Kidney tubule cell (primary cell): ENCODE data around the gene BDKRB2.

Experiments used
- DNase-seq: peaks from one replicate; pipeline ENCODE4 v3.0.0-alpha.2; 2018; ENCODE audit warnings: low spot score

The BDKRB2 gene

DNA sequence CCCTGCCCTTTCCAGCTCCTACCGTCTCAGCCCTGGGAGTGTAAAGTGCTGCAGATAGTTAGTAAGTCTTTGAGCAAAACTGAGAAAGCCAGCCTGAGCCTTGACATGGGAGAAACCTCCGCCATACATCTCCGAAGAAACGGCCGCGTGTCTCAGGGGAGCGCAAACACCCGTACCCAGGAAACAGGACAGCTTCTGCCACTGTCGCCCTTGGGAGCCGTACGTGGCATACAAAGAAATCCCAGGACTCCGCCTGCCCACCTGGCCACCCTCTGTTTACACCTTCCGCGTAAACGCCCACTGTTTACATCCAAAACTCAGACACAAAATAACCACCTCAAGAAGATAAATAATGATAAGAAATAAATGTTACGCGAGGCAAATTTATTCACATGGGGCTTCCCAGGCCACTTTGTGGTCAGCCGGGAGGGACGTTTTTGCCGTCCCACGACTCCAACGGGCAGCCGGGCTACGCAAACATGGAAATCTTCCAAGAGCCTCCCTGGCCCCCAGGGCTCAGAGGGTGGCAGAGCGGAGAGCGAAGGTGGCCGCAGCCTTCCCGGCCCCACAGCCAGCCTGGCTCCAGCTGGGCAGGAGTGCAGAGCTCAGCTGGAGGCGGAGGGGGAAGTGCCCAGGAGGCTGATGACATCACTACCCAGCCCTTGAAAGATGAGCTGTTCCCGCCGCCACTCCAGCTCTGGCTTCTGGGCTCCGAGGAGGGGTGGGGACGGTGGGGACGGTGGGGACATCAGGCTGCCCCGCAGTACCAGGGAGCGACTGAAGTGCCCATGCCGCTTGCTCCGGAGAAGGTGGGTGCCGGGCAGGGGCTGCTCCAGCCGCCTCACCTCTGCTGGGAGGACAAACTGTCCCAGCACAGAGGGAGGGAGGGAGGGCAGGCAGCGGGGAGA lies at the start of gene BDKRB2:
Gene BDKRB2 (plus strand): TSS at position 689 of the 908 bp plus-strand sequence. CDS start 32,269 bp downstream, outside the sequence.
- peak; percentile 92 for DNase-seq

- no peak for DNase-seq
Measured at GRCh38 chr14:96154900-96155299, 49.7 kb upstream of the BDKRB2 start.

- no peak for DNase-seq
Measured at GRCh38 chr14:96156804-96157760, 47.6 kb upstream of the BDKRB2 start.

DNA sequence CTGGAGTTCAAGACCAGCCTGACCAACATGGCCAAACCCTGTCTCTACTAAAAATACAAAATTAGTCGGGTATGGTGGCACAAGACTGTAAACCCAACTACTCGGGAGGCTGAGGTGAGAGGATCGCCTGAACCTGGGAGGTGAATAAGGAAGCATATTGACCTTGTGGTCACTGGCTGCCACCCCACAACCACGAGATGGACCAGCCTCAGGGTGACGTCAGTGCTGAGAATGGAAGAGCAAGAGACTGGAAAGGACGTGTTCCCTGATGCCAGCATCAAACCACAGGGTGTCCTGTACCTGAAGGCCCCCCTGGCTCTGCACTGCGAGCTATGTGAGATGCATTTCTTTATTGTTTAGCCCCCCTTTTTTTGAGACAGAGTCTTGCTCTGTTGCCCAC lies 45.9 kb upstream of the BDKRB2 start:
- no peak for DNase-seq

GRCh38 chr14:96160076-96160912 lies 44.3 kb upstream of the BDKRB2 start:
- DNase-seq = no peak

DNA sequence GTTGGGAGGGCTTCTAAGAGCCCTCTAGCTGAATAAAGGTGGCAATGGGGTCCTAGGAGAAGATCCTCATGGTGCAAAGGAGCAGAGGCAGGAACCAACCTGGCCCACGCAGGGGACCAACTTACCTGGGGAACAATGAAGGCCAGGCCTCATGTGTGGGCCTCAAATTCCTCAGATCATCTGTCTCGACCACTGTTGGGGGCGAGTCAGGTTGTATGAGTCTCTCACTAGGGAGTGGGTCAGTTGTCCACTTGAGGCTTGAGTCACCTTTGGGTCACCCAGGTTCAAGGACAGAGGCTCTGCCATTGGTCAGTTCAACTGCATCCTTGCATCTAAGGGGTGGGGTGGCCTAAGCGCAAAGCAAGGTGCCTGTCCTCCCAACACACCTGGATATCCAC lies 43.7 kb upstream of the BDKRB2 start:
- no peak for DNase-seq

GRCh38 chr14:96161636-96162035 lies 43.0 kb upstream of the BDKRB2 start:
- DNase-seq = no peak

DNA sequence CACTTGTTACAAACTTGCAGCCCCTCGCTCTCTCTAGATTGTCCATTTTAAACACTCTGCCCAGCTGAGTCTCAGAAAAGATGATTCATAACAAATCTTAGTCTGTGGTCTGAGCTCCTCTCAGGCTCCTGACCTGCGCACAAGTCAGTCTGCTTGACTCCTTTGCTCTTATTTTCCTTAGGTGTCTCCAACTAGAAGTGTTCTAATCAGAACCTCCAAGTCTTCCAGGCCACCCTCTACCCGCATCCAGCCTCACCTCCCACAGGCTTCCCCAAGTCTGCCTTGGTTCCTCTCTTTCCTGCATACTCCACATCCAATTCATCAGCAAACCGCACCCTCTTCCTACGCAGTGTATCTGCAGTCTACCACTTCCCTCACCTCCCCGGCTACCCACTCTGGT lies 42.4 kb upstream of the BDKRB2 start:
- DNase-seq = no peak

DNA sequence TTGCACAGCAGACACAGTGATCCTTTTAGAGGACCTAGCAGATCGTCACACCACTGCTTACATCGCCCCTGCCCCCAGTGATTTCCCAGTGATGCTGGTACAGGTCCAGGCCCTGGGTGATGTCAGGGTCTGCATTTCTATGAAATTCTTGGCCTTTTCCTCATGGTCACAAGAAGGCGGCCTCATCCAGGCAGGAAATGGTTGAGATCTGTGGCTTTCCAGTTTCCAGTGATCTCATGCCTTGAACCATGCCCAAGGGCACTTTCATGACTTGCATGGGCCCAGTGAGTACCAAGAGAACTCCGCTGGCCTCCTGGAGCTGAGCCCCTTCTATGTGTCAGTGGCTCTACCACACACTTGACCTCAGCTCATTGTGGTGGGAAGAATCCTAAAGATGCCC lies 41.9 kb upstream of the BDKRB2 start:
- peak; percentile 50 for DNase-seq

- DNase-seq = no peak
Measured at GRCh38 chr14:96164861-96165490, 39.7 kb upstream of the BDKRB2 start.

DNA sequence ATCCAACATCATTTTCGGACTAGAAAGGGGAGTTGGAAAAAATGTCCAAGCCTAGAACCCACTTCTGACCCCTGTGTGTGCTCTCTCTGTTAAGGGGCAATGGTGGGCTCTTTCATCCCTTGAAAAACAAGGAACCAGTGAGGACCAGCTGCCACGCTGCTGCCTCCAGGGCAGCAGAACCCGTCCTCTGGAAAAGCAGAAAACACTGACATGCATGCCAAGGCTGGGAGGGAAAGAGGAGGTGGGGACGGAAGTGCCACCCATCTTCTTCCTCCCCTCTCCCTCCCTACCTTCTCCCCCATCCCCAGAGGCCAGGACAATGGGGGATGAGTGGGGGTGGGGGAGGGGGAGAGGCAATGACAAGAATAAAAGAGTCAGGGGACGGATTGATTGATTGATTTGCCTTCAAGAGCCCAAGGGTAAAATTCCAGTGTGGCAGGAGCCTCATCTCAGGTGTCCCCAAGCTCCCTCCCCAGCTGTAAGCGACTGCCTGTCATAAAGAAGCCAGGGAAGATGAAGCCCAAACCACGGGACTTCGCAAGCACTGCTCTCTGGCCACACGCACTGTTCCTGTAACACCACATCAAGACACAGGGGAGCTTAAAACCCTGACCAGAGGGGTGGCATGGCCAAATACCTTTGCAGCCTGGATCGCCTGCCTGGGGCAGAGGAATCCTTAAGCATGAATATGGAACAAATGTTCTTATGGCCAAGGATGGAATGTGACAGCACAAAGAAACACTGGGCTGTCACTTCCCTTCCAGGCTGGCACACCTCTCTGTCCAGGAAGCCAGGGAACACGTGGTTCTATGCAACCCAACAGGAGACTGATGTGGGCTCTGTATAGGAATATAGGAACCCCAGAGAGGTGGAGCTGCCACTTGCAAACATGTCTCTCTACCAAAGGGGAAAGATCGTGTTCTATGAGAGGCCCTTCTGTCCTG lies 38.9 kb upstream of the BDKRB2 start:
- DNase-seq = no peak

GRCh38 chr14:96166461-96167223 lies 38.0 kb upstream of the BDKRB2 start:
- no peak for DNase-seq

GRCh38 chr14:96167224-96168148 lies 37.2 kb upstream of the BDKRB2 start:
- peak; percentile 81 for DNase-seq

GRCh38 chr14:96168581-96168980 lies 36.1 kb upstream of the BDKRB2 start:
- DNase-seq = no peak

- DNase-seq = no peak
Measured at GRCh38 chr14:96170961-96171592, 33.6 kb upstream of the BDKRB2 start.

GRCh38 chr14:96173636-96174475 lies 30.8 kb upstream of the BDKRB2 start:
- DNase-seq = no peak

DNA sequence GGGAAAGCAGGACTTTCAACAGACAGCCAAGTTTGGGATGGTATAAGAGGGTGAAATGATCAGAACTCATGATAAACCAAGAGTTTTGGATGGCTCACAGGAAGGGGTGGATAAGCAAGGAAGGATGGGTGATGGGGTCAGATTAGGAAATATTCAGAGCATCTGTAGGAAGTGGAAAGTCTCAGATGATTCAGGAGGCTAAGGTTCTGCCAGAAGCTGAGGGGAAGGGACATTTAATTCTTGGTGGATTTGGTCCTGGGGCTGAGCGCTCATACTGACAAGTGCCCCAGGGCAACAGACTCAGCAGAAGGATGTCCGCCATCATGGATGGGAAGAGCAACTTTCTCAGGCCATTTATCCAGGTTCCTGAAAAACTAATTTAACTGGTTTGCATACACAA lies 28.4 kb upstream of the BDKRB2 start:
- no peak for DNase-seq
